K562 (cell line): ENCODE measurements around the gene EEF1A2. TPM values are rescaled to one million over a fixed set of nuclear protein-coding genes. Genes with fewer than 3 reads are reported as not detected.

Experiments used
- ATAC-seq: fragments of 200-7000 bp; cut with Tn5 transposase; 3 replicates; pipeline ENCODE4 v1.9.1; 2020; ENCODE audit warnings: moderate library complexity
- BruUV-seq: library from RNA; stranded (reverse); fragments of 400-500 nt; replicated peaks from 2 replicates; lab custom pipeline; 2021; lab: Mats Ljungman, UMichigan
- CTCF ChIA-PET: fragments of 300-600 bp; formaldehyde crosslinking; extraction: SDS; loops from one replicate; lab custom pipeline; 2021; ENCODE audit warnings: low intra/inter-chr PET ratio; lab: Yijun Ruan, JAX
- POLR2A ChIA-PET: fragments of 300-600, 350-650 bp; sonication (Branson Sonifier 250); formaldehyde crosslinking; extraction: SDS; loops from one replicate; lab custom pipeline; 2021; ENCODE audit warnings: antibody characterized with exemption, inconsistent platforms; lab: Yijun Ruan, JAX
- DNase-seq, 4 experiments: peaks; one replicate each; pipeline versions ENCODE4 v3.0.0 to v3.0.0-alpha.2; 2011 to 2018; ENCODE audit warnings: low spot score in 3 of 4, mixed read lengths in 3 of 4; ENCODE audit errors: extremely low read depth in 1 of 4
- FAIRE-seq: peaks from 2 replicates; lab custom pipeline; 2011; peaks lifted over from hg19 to GRCh38; lab: Jason Lieb, UNC
- H2AFZ ChIP-seq: 2 replicates; pipeline ENCODE4 v1.6.0; 2011; ENCODE audit warnings: low read depth, low read length, control low read depth, inconsistent platforms
- H3K27ac ChIP-seq: fragments of 200-600 bp; 3 replicates; pipeline ENCODE4 v1.8.0; 2011; ENCODE audit warnings: low read depth, mild to moderate bottlenecking, control low read depth, inconsistent platforms, low read length, moderate library complexity, mixed read lengths; ENCODE audit errors: extremely low read depth
- H3K27me3 ChIP-seq, 2 experiments: fragments of 300-600 bp in 1 of 2; 2 replicates in 1 of 2; 3 replicates in 1 of 2; pipeline versions ENCODE4 v1.6.0 to v1.8.0; 2011; ENCODE audit warnings: inconsistent platforms in 2 of 2, low read length in 2 of 2, mild to moderate bottlenecking in 1 of 2, mixed read lengths in 1 of 2, moderate library complexity in 1 of 2; ENCODE audit not compliant: control insufficient read depth in 2 of 2, insufficient read depth in 2 of 2
- H3K36me3 ChIP-seq: fragments of 300-600 bp; 3 replicates; pipeline ENCODE4 v1.8.0; 2011; ENCODE audit warnings: mild to moderate bottlenecking, low read length, inconsistent platforms; ENCODE audit not compliant: control insufficient read depth, insufficient read depth
- H3K4me1 ChIP-seq, 2 experiments: fragments of 200-600 bp in 1 of 2; replicated peaks in 1 of 2; 2 replicates in 1 of 2; 3 replicates in 1 of 2; pipeline versions ENCODE4 v1.5.1 to v1.8.0; 2011; ENCODE audit warnings: inconsistent platforms in 2 of 2, low read length in 2 of 2, mild to moderate bottlenecking in 1 of 2, mixed read lengths in 1 of 2, moderate library complexity in 1 of 2; ENCODE audit not compliant: control insufficient read depth in 2 of 2, insufficient read depth in 2 of 2
- H3K4me2 ChIP-seq: 2 replicates; pipeline ENCODE4 v1.6.1; 2011; ENCODE audit warnings: low read length, control low read depth, inconsistent platforms, mixed read lengths; ENCODE audit not compliant: insufficient read depth
- H3K4me3 ChIP-seq: fragments of 200-600 bp; sonication (generic), shearing (Covaris generic); 2 replicates; pipeline ENCODE4 v1.5.1; 2016; ENCODE audit warnings: control low read depth, inconsistent platforms
- H3K79me2 ChIP-seq: fragments of 200-600 bp; 3 replicates; pipeline ENCODE4 v1.8.0; 2011; ENCODE audit warnings: low read length, inconsistent platforms; ENCODE audit not compliant: control insufficient read depth, insufficient read depth
- H3K9ac ChIP-seq, 2 experiments: 2 replicates each; pipeline versions ENCODE4 v1.6.0 to v1.6.1; 2011; ENCODE audit warnings: low read depth in 2 of 2, low read length in 2 of 2, control low read depth in 1 of 2, inconsistent platforms in 1 of 2, mild to moderate bottlenecking in 1 of 2, mixed read lengths in 1 of 2; ENCODE audit not compliant: insufficient read depth in 1 of 2
- H3K9me1 ChIP-seq: one replicate; pipeline ENCODE4 v1.6.0; 2011; ENCODE audit warnings: inconsistent platforms, mild to moderate bottlenecking, low read length, moderate library complexity; ENCODE audit not compliant: control insufficient read depth, insufficient read depth
- H3K9me3 ChIP-seq: replicated peaks from 2 replicates; pipeline ENCODE4 v1.5.1; 2011; ENCODE audit warnings: low read depth, low read length, inconsistent platforms; ENCODE audit not compliant: control insufficient read depth, insufficient read depth
- H4K20me1 ChIP-seq: replicated peaks from 2 replicates; pipeline ENCODE4 v1.6.1; 2011; ENCODE audit warnings: low read length, inconsistent platforms, mixed read lengths; ENCODE audit not compliant: control insufficient read depth, insufficient read depth
- CTCF ChIP-seq, 3 experiments: IDR thresholded peaks in 2 of 3; conservative IDR thresholded peaks in 1 of 3; 2 replicates each; pipeline ENCODE4 v1.5.1; 2011 to 2012; ENCODE audit warnings: low read length in 3 of 3, mild to moderate bottlenecking in 3 of 3, control low read depth in 2 of 3, improper control_type of control experiment in 1 of 3, inconsistent platforms in 1 of 3, low read depth in 1 of 3, mixed read lengths in 1 of 3, moderate library complexity in 1 of 3; ENCODE audit not compliant: insufficient read depth in 2 of 3
- WGBS: fragments of 100-300 bp; shearing (Covaris generic); methylation state at CpG from one replicate; pipeline ENCODE4 v1.1.6; 2016; ENCODE audit warnings: low coverage, mixed read lengths; ENCODE audit not compliant: insufficient coverage; ENCODE audit errors: missing lambda C conversion rate; 5-methylcytosine and 5-hydroxymethylcytosine counted together
- in situ Hi-C: fragments of 300-500 bp; cut with MboI; formaldehyde crosslinking; loops from 4 replicates; pipeline ENCODE4 v1.15.0; 2018; ENCODE audit warnings: inconsistent platforms, mixed read lengths
- intact Hi-C: fragments of 100-400 bp; cut with micrococcal nuclease; formaldehyde crosslinking; loops from 2 replicates; pipeline ENCODE4 v1.14.2; 2022
- polyA plus RNA-seq, 8 experiments: library from polyadenylated mRNA; depleted of rRNA in 4 of 8; stranded (reverse) in 5 of 8; unstranded in 3 of 8; fragments of >200 nt; fragmentation: Nextera tagmentation in 2 of 8; fragmentation: Illumina TruSeq in 1 of 8; extraction: Ambion mirVana in 2 of 8; extraction: Trizol in 1 of 8; gene quantifications; 2 replicates each; pipeline versions ENCODE4 v1.2.1 to v1.2.3, GENCODE V29; 2011 to 2014; ENCODE audit warnings: inconsistent platforms in 1 of 8, missing spikeins in 1 of 8
- total RNA-seq, 7 experiments: library from RNA; depleted of rRNA in 6 of 7; stranded (reverse); fragments of >200 nt in 6 of 7; fragmentation: Illumina TruSeq in 2 of 7; extraction: Trizol in 2 of 7; gene quantifications; 2 replicates each; pipeline versions ENCODE4 v1.2.1 to v1.2.3, GENCODE V29; 2011 to 2021; ENCODE audit warnings: low replicate concordance in 1 of 7
- TF ChIP-seq, protein P1 (sequence below): fragments of 250-450 bp; sonication (Bioruptor Pico); IDR thresholded peaks from 2 replicates; pipeline ENCODE4 v1.8.0; 2022; ENCODE audit warnings: inconsistent platforms

The EEF1A2 gene
- total and polyA plus RNA-seq, 9 of the 15 experiments (the other 6 are each of a cell fraction or from before 2014, with no cell fraction given): 0.04 to 29.6 (median 11.5) TPM

DNA sequence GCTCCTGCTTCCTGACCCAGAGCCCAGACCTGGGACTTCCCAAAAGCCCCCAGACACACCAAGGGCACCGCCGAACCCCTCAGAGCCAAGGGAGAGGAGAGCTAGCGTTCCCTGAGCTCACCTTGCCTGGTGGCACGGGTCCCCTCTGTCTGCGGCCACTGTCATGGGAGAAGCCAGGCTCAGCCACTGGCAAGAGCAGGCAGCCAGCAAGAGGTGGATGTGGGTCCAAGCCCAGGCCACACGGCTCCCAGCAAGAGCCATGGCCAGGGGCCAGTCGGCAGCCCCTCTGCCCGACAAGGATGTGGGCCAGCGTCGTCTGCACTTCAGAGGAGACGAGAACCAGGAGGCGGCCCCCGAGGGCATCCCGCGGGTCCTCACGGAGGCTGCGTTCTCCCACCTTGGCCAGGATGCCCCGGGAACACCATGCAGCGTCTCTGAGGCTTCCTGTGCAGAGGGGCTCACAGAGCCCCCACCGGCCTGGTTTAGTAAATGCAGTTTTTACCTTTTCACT is 19.5 kb upstream of the EEF1A2 start:
- in situ Hi-C loops: no loop called here
- H4K20me1 ChIP-seq: no peaks in the 10 kb centered on the region
- peaks cover 20% of the 10 kb centered on the region; the same call in 2 of the 3 replicates for H3K36me3 ChIP-seq
- H3K4me3 ChIP-seq: no peak overlapping the region
- BruUV-seq: no TSS peak
- WGBS: 32% methylated on average over 16 of the region's 20 CpGs
- H3K9ac ChIP-seq: no peak overlapping the region
- POLR2A ChIA-PET: interaction anchor here (1.0 to 1.9 kb wide), 2 partner anchors 10 to 12 kb away, joined by 5 to 9 read pairs; no protein-coding TSS in a partner anchor
- peaks cover 14% of the 10 kb centered on the region for H3K79me2 ChIP-seq
- TF ChIP-seq CTCF (IDR thresholded peaks at IDR 0.05 in 2 of 3, conservative IDR thresholded peaks at IDR 0.05 in 1 of 3; ENCODE audit: insufficient read depth in 2 of 3, low read depth in 1 of 3, low read length in 3 of 3): peak; percentile 24 to 38 (median 36); a peak in 2 of 6 replicates
- TF ChIP-seq, protein P1, sequence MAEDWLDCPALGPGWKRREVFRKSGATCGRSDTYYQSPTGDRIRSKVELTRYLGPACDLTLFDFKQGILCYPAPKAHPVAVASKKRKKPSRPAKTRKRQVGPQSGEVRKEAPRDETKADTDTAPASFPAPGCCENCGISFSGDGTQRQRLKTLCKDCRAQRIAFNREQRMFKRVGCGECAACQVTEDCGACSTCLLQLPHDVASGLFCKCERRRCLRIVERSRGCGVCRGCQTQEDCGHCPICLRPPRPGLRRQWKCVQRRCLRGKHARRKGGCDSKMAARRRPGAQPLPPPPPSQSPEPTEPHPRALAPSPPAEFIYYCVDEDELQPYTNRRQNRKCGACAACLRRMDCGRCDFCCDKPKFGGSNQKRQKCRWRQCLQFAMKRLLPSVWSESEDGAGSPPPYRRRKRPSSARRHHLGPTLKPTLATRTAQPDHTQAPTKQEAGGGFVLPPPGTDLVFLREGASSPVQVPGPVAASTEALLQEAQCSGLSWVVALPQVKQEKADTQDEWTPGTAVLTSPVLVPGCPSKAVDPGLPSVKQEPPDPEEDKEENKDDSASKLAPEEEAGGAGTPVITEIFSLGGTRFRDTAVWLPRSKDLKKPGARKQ (CRISPR knock-in tag): no peak
- TF ChIP-seq, all 486 proteins: peak for 1
- CTCF ChIA-PET: no interaction called here
- ATAC-seq: no peak
- peak; percentile 58 for FAIRE-seq
- Histone ChIP-seq H3K4me2 (no peak overlapping the region), H3K9me3 (peaks cover 7% of the 10 kb centered on the region), H3K4me1 (peaks cover 10 to 56% of the 10 kb centered on the region in 2 experiments; a peak in 4 of 5 replicates), H3K9me1 (no peaks in the 10 kb centered on the region), H2AFZ (no peak overlapping the region), H3K27me3 (peaks cover 33 to 39% of the 10 kb centered on the region in 2 experiments), H3K27ac (no peak overlapping the region)
- intact Hi-C loops: no loop called here
- no peak for DNase-seq
